RWPE2 (cell line): ENCODE data around the gene ZAP70.
A peak's percentile ranks its signal among the peaks of the same experiment; 100 is the strongest.

Source experiments
- ATAC-seq: fragments of 200-7000 bp; cut with Tn5 transposase; 3 replicates; pipeline ENCODE4 v1.9.1; 2021; ENCODE audit warnings: low read depth
- DNase-seq: peaks from one replicate; pipeline ENCODE4 v3.0.0-alpha.2; 2020; ENCODE audit warnings: low spot score
- H3K27ac ChIP-seq: fragments of 450-650 bp; 2 replicates; pipeline ENCODE4 v1.5.1; 2017; ENCODE audit warnings: mild to moderate bottlenecking; ENCODE audit not compliant: poor library complexity, severe bottlenecking
- H3K27me3 ChIP-seq: fragments of 250-450 bp; sonication (Bioruptor Pico); 2 replicates; pipeline ENCODE4 v1.5.1; 2021; ENCODE audit warnings: mild to moderate bottlenecking, moderate library complexity; ENCODE audit not compliant: insufficient read depth, poor library complexity, severe bottlenecking
- H3K36me3 ChIP-seq: fragments of 250-450 bp; sonication (Bioruptor Pico); 2 replicates; pipeline ENCODE4 v1.5.1; 2020; ENCODE audit warnings: low read depth, mild to moderate bottlenecking, moderate library complexity
- H3K4me1 ChIP-seq: fragments of 250-450 bp; sonication (Bioruptor Pico); 2 replicates; pipeline ENCODE4 v1.5.1; 2021; ENCODE audit warnings: mild to moderate bottlenecking, moderate library complexity; ENCODE audit not compliant: insufficient read depth, poor library complexity, severe bottlenecking
- H3K4me3 ChIP-seq: fragments of 250-450 bp; sonication (Bioruptor Pico); 2 replicates; pipeline ENCODE4 v1.5.1; 2021; ENCODE audit warnings: mild to moderate bottlenecking, moderate library complexity; ENCODE audit not compliant: severe bottlenecking
- H3K9me3 ChIP-seq: fragments of 250-450 bp; sonication (Bioruptor Pico); 2 replicates; pipeline ENCODE4 v1.5.1; 2021; ENCODE audit warnings: mild to moderate bottlenecking, moderate library complexity; ENCODE audit not compliant: severe bottlenecking
- CTCF ChIP-seq: fragments of 450-650 bp; IDR thresholded peaks from one replicate; pipeline ENCODE4 v1.5.1; 2017; ENCODE audit warnings: mild to moderate bottlenecking, moderate library complexity; ENCODE audit not compliant: poor library complexity, severe bottlenecking

ZAP70 gene

GRCh38 chr2:97728091-97728731 is 14.8 kb downstream of the ZAP70 start:
- peaks cover 11% of the 10 kb centered on the region for H3K27me3 ChIP-seq
- TF ChIP-seq CTCF: no peak
- no peaks in the 10 kb centered on the region for H3K36me3 ChIP-seq
- ATAC-seq (peak; percentile 85), DNase-seq (peak; percentile 63)
- H3K9me3 ChIP-seq: peaks cover 6% of the 10 kb centered on the region
- peaks cover 4% of the 10 kb centered on the region for H3K4me1 ChIP-seq
- H3K4me3 ChIP-seq: no peak overlapping the region
- no peak overlapping the region for H3K27ac ChIP-seq

GRCh38 chr2:97730245-97730644 is 16.9 kb downstream of the ZAP70 start:
- Histone ChIP-seq H3K4me3 (no peak overlapping the region), H3K4me1 (peaks cover 4% of the 10 kb centered on the region), H3K9me3 (peaks cover 6% of the 10 kb centered on the region), H3K27ac (no peak overlapping the region), H3K36me3 (no peaks in the 10 kb centered on the region), H3K27me3 (no peaks in the 10 kb centered on the region)
- no peak for TF ChIP-seq CTCF
- ATAC-seq (peak; percentile 34; the same call in 2 of the 3 replicates), DNase-seq (peak; percentile 29)

- peaks cover 4% of the 10 kb centered on the region for H3K4me1 ChIP-seq
- DNase-seq (peak; percentile 19), ATAC-seq (no peak)
- H3K36me3 ChIP-seq: no peaks in the 10 kb centered on the region
- no peak for TF ChIP-seq CTCF
- no peak overlapping the region for H3K27ac ChIP-seq
- peaks cover 6% of the 10 kb centered on the region for H3K9me3 ChIP-seq
- no peak overlapping the region for H3K4me3 ChIP-seq
- H3K27me3 ChIP-seq: no peaks in the 10 kb centered on the region
These were observed 18.1 kb downstream of the ZAP70 start for GRCh38 chr2:97731274-97732020.

- no peak for ATAC-seq
- Histone ChIP-seq H3K27me3 (no peaks in the 10 kb centered on the region), H3K36me3 (no peaks in the 10 kb centered on the region), H3K4me3 (no peak overlapping the region), H3K9me3 (peaks cover 6% of the 10 kb centered on the region), H3K4me1 (peaks cover 4% of the 10 kb centered on the region), H3K27ac (no peak overlapping the region)
- DNase-seq: peak; percentile 44
- TF ChIP-seq CTCF: no peak
These were observed 19.3 kb downstream of the ZAP70 start for GRCh38 chr2:97732436-97733340.
